Measurements from ENCODE around the gene LRPAP1. TPM values are rescaled to one million over a fixed set of nuclear protein-coding genes. Genes with fewer than 3 reads are reported as not detected.
"Not testable (repeated sequence)": the region's sequence is repeated elsewhere in the genome, so short reads cannot be mapped to it uniquely, and the experiment has no call there.

Gene LRPAP1
- total RNA-seq, 1 experiment from 2014 or later: 109 TPM

DNA sequence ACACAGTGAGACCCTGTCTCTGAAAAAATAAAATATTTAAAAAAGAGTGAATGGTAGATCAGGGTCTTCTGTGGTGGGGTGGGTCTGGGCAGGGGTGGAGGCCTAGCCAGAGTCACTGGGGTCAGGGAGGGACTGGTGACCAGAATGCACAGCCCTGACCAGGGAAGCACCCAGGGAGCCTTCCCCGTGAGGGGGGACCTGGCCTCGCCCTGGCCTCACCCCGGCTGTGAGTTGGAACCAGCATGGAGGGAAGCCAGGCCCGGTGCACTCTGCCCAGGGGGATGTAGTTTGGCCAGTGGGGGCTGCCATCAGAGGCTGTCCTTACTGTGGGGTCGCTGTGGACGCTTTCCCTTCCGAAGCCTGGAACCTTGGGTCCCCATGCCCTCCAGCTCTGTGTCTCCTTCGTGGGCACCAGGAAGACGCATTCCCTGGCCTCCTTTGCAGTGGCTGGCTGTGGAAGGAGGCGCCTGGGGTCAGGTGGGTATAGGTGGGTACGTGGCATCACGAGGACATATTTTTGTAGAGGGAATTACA is 18.6 kb upstream of the LRPAP1 start:
- DNase-seq (ENCODE audit: low read depth, low spot score); H3K9me3 ChIP-seq (ENCODE audit: control insufficient read depth in 1 of 2, insufficient read depth in 1 of 2, low read depth in 1 of 2, low read length in 2 of 2); H3K4me3 ChIP-seq (replicated peaks in 1 of 2; ENCODE audit: low read depth in 1 of 2, low read length in 2 of 2); H3K36me3 ChIP-seq (ENCODE audit: control insufficient read depth in 1 of 2, insufficient read depth in 2 of 2, low read length in 2 of 2); intact Hi-C loops (cut with micrococcal nuclease); H4K20me1 ChIP-seq (ENCODE audit: insufficient read depth); H3K9me2 ChIP-seq (ENCODE audit: insufficient read depth); H3K79me2 ChIP-seq (ENCODE audit: insufficient read depth, low read length); H3K4me1 ChIP-seq (ENCODE audit: control insufficient read depth in 1 of 2, insufficient read depth in 2 of 2, low read length in 2 of 2); H3K27ac ChIP-seq (ENCODE audit: low read depth, low read length); CTCF ChIA-PET; POLR2A ChIA-PET; H3K4me2 ChIP-seq (ENCODE audit: low read length); ATAC-seq; H3K9ac ChIP-seq (ENCODE audit: low read length); H3K27me3 ChIP-seq (ENCODE audit: insufficient read depth, low read length); RAD21 ChIA-PET (ENCODE audit: low non-redundant PET in 1 of 2, low total read pairs in 2 of 2, uncharacterized antibody in 2 of 2, unreplicated experiment in 2 of 2); BruUV-seq (replicated peaks); H2AFZ ChIP-seq (ENCODE audit: low read depth, low read length, poor library complexity, severe bottlenecking): not testable (repeated sequence)

DNA sequence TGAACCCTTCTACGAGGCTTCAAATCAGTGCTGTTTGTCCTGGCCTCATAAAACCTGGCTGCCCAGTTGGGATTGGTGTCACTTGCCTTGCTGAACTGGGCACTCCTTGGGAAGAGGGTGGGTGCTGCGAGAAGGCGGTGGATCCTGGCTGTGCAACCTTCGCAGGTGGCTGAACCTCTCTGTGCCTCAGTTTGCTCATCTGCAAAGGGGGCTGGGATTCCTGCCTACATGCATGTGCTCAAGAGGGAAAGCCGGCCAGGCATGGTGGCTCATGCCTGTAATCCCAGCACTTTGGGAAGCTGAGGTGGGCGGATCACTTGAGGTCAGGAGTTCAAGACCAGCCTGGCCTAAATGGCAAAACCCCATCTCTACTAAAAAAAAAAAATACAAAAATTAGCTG is 17.8 kb upstream of the LRPAP1 start:
- H3K4me2 ChIP-seq (ENCODE audit: low read length); H3K27me3 ChIP-seq (ENCODE audit: insufficient read depth, low read length); H3K4me1 ChIP-seq (ENCODE audit: control insufficient read depth in 1 of 2, insufficient read depth in 2 of 2, low read length in 2 of 2); CTCF ChIA-PET; DNase-seq (ENCODE audit: low read depth, low spot score); H3K36me3 ChIP-seq (ENCODE audit: control insufficient read depth in 1 of 2, insufficient read depth in 2 of 2, low read length in 2 of 2); H3K79me2 ChIP-seq (ENCODE audit: insufficient read depth, low read length); H3K9ac ChIP-seq (ENCODE audit: low read length); H2AFZ ChIP-seq (ENCODE audit: low read depth, low read length, poor library complexity, severe bottlenecking); intact Hi-C loops (cut with micrococcal nuclease); RAD21 ChIA-PET (ENCODE audit: low non-redundant PET in 1 of 2, low total read pairs in 2 of 2, uncharacterized antibody in 2 of 2, unreplicated experiment in 2 of 2); H4K20me1 ChIP-seq (ENCODE audit: insufficient read depth); BruUV-seq (replicated peaks); H3K27ac ChIP-seq (ENCODE audit: low read depth, low read length); POLR2A ChIA-PET; H3K9me2 ChIP-seq (ENCODE audit: insufficient read depth); H3K4me3 ChIP-seq (replicated peaks in 1 of 2; ENCODE audit: low read depth in 1 of 2, low read length in 2 of 2); H3K9me3 ChIP-seq (ENCODE audit: control insufficient read depth in 1 of 2, insufficient read depth in 1 of 2, low read depth in 1 of 2, low read length in 2 of 2); ATAC-seq: not testable (repeated sequence)

- H4K20me1 ChIP-seq (ENCODE audit: insufficient read depth); DNase-seq (ENCODE audit: low read depth, low spot score); H3K36me3 ChIP-seq (ENCODE audit: control insufficient read depth in 1 of 2, insufficient read depth in 2 of 2, low read length in 2 of 2); CTCF ChIA-PET; H3K9me2 ChIP-seq (ENCODE audit: insufficient read depth); H3K4me3 ChIP-seq (replicated peaks in 1 of 2; ENCODE audit: low read depth in 1 of 2, low read length in 2 of 2); ATAC-seq; H3K27ac ChIP-seq (ENCODE audit: low read depth, low read length); H2AFZ ChIP-seq (ENCODE audit: low read depth, low read length, poor library complexity, severe bottlenecking); H3K9ac ChIP-seq (ENCODE audit: low read length); H3K4me1 ChIP-seq (ENCODE audit: control insufficient read depth in 1 of 2, insufficient read depth in 2 of 2, low read length in 2 of 2); H3K79me2 ChIP-seq (ENCODE audit: insufficient read depth, low read length); BruUV-seq (replicated peaks); H3K4me2 ChIP-seq (ENCODE audit: low read length); H3K9me3 ChIP-seq (ENCODE audit: control insufficient read depth in 1 of 2, insufficient read depth in 1 of 2, low read depth in 1 of 2, low read length in 2 of 2); RAD21 ChIA-PET (ENCODE audit: low non-redundant PET in 1 of 2, low total read pairs in 2 of 2, uncharacterized antibody in 2 of 2, unreplicated experiment in 2 of 2); intact Hi-C loops (cut with micrococcal nuclease); H3K27me3 ChIP-seq (ENCODE audit: insufficient read depth, low read length); POLR2A ChIA-PET: not testable (repeated sequence)
Observed at GRCh38 chr4:3549694-3550001, 17.4 kb upstream of the LRPAP1 start.

DNA sequence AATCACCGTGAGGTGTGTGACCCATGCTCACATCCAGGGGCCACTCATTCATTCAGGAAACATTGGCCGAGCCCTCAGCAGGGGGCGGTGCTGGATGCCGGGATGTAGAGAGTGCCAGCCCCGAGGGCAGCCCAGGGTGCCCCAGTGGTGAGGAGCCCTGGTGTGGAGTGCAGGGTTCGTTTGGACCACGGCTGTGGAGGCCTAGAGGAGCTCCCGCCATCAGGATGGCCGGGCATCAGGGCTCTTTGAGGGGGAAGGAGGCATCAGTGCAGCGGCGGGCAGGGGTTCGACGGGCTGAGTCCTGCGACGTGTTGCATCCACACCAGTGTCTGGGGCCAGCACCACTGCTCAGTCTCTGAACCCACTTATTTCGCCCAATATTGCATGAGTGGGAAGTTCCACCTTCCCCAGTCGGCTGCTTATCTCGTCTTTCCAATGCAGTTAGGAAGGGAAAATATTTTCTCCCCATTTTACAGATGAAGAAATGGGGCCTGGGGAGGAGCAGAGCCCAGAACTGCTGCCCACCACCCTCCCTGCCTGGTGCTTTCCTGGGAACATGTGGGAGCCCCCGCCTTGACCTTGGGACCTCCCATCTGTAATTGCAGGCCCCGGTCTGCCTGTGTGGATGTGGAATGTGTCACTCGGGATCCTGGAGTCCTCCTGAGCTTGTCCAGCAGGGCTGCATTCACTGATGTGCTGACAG is 16.9 kb upstream of the LRPAP1 start:
- H3K36me3 ChIP-seq (ENCODE audit: control insufficient read depth in 1 of 2, insufficient read depth in 2 of 2, low read length in 2 of 2); H3K4me3 ChIP-seq (replicated peaks in 1 of 2; ENCODE audit: low read depth in 1 of 2, low read length in 2 of 2); RAD21 ChIA-PET (ENCODE audit: low non-redundant PET in 1 of 2, low total read pairs in 2 of 2, uncharacterized antibody in 2 of 2, unreplicated experiment in 2 of 2); H3K9me3 ChIP-seq (ENCODE audit: control insufficient read depth in 1 of 2, insufficient read depth in 1 of 2, low read depth in 1 of 2, low read length in 2 of 2); DNase-seq (ENCODE audit: low read depth, low spot score); POLR2A ChIA-PET; ATAC-seq; H4K20me1 ChIP-seq (ENCODE audit: insufficient read depth); CTCF ChIA-PET; H3K9ac ChIP-seq (ENCODE audit: low read length); H3K27me3 ChIP-seq (ENCODE audit: insufficient read depth, low read length); H3K4me2 ChIP-seq (ENCODE audit: low read length); intact Hi-C loops (cut with micrococcal nuclease); H3K9me2 ChIP-seq (ENCODE audit: insufficient read depth); H2AFZ ChIP-seq (ENCODE audit: low read depth, low read length, poor library complexity, severe bottlenecking); H3K4me1 ChIP-seq (ENCODE audit: control insufficient read depth in 1 of 2, insufficient read depth in 2 of 2, low read length in 2 of 2); H3K27ac ChIP-seq (ENCODE audit: low read depth, low read length); BruUV-seq (replicated peaks); H3K79me2 ChIP-seq (ENCODE audit: insufficient read depth, low read length): not testable (repeated sequence)

All from HCT116 (cell line).